Measurements from ENCODE around the gene OR5B17.
"Not testable (repeated sequence)": the region's sequence is repeated elsewhere in the genome, so short reads cannot be mapped to it uniquely, and the experiment has no call there.

DNA sequence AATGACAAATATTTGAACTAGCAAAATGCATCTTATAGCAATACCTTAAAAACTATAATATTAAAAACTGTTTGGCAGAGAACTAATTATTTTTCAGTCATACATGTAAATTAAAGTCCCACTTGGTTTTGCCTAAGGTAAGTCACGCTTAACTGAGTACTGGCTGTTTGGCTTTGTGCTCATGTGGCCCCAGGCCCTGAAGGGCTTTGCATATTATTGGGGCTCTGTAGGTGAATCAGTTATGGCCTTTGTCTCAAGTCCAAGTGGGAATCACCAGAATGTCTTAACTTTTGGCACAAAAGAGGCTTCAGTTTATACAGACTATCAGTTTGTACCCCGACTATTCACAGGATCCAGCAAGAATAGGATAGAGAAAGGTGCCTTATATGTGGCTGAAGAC lies 40.8 kb upstream of the OR5B17 start:
- TF ChIP-seq SP2 (CRISPR knock-in tag; IDR thresholded peaks at IDR 0.05); TGIF2 (CRISPR knock-in tag; IDR thresholded peaks at IDR 0.05); POLR2AphosphoS5 (IDR thresholded peaks at IDR 0.05; ENCODE audit: low read depth, low read length); DPF2 (CRISPR knock-in tag; IDR thresholded peaks at IDR 0.05; ENCODE audit: borderline replicate concordance, low read depth); HDAC1 (CRISPR knock-in tag; IDR thresholded peaks at IDR 0.05); ZSCAN21 (CRISPR knock-in tag; IDR thresholded peaks at IDR 0.05; ENCODE audit: borderline replicate concordance): not testable (repeated sequence)
- TF ChIP-seq, protein P1, sequence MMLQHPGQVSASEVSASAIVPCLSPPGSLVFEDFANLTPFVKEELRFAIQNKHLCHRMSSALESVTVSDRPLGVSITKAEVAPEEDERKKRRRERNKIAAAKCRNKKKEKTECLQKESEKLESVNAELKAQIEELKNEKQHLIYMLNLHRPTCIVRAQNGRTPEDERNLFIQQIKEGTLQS (CRISPR knock-in tag; IDR thresholded peaks at IDR 0.05): not testable (repeated sequence)
- TF ChIP-seq, protein P2, sequence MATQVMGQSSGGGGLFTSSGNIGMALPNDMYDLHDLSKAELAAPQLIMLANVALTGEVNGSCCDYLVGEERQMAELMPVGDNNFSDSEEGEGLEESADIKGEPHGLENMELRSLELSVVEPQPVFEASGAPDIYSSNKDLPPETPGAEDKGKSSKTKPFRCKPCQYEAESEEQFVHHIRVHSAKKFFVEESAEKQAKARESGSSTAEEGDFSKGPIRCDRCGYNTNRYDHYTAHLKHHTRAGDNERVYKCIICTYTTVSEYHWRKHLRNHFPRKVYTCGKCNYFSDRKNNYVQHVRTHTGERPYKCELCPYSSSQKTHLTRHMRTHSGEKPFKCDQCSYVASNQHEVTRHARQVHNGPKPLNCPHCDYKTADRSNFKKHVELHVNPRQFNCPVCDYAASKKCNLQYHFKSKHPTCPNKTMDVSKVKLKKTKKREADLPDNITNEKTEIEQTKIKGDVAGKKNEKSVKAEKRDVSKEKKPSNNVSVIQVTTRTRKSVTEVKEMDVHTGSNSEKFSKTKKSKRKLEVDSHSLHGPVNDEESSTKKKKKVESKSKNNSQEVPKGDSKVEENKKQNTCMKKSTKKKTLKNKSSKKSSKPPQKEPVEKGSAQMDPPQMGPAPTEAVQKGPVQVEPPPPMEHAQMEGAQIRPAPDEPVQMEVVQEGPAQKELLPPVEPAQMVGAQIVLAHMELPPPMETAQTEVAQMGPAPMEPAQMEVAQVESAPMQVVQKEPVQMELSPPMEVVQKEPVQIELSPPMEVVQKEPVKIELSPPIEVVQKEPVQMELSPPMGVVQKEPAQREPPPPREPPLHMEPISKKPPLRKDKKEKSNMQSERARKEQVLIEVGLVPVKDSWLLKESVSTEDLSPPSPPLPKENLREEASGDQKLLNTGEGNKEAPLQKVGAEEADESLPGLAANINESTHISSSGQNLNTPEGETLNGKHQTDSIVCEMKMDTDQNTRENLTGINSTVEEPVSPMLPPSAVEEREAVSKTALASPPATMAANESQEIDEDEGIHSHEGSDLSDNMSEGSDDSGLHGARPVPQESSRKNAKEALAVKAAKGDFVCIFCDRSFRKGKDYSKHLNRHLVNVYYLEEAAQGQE (IDR thresholded peaks at IDR 0.05; ENCODE audit: borderline replicate concordance in 1 of 2, low read depth in 1 of 2, low read length in 2 of 2): not testable (repeated sequence)
- TF ChIP-seq, protein P3, sequence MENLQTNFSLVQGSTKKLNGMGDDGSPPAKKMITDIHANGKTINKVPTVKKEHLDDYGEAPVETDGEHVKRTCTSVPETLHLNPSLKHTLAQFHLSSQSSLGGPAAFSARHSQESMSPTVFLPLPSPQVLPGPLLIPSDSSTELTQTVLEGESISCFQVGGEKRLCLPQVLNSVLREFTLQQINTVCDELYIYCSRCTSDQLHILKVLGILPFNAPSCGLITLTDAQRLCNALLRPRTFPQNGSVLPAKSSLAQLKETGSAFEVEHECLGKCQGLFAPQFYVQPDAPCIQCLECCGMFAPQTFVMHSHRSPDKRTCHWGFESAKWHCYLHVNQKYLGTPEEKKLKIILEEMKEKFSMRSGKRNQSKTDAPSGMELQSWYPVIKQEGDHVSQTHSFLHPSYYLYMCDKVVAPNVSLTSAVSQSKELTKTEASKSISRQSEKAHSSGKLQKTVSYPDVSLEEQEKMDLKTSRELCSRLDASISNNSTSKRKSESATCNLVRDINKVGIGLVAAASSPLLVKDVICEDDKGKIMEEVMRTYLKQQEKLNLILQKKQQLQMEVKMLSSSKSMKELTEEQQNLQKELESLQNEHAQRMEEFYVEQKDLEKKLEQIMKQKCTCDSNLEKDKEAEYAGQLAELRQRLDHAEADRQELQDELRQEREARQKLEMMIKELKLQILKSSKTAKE (CRISPR knock-in tag; IDR thresholded peaks at IDR 0.05; ENCODE audit: borderline replicate concordance): not testable (repeated sequence)

All from HepG2 (cell line).